Measurements from ENCODE around the gene HOXC5.

GRCh38 chr12:54060975-54061778 is 28.3 kb downstream of the HOXC5 start:
- no peak for TF ChIP-seq EP300 (IDR thresholded peaks at IDR 0.05)
- no peak for TF ChIP-seq CTCF (IDR thresholded peaks at IDR 0.05)
